ENCODE results near the gene KIF16B.

Gene KIF16B

DNA sequence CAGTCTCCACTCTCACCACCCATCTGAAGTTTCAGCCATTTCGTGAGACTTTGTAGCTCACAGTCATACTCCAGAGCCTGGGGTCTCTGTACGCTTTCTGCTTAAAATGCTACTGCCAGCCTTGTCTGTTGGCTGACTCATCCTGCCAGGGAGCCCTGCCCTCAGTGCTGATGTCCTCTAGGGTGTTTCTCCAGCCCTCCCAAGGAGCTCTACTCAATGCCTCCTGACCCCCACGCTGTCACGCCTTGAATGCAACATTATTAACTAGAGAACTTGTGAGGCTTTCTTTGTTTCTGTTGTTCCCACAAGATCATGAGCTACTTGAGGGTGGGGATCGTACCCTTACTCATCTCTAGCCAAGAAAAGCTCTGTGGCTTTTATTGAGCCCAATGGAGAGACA is 20.1 kb downstream of the KIF16B start:
- no peaks in the 10 kb centered on the region for H3K36me3 ChIP-seq (ENCODE audit: control insufficient read depth, insufficient read depth, low read length, severe bottlenecking)
- H3K4me1 ChIP-seq (ENCODE audit: control insufficient read depth, insufficient read depth, low read length), result peaks cover 17% of the 10 kb centered on the region
- H3K4me3 ChIP-seq (ENCODE audit: low read length), result no peak overlapping the region
- H3K9me3 ChIP-seq (ENCODE audit: control insufficient read depth, low read length), result no peaks in the 10 kb centered on the region
- no peaks in the 10 kb centered on the region for H3K27me3 ChIP-seq (replicated peaks; ENCODE audit: control insufficient read depth, insufficient read depth, low read length)
- DNase-seq (ENCODE audit: low read depth), result no peak
- H3K9ac ChIP-seq (ENCODE audit: low read length), result no peak overlapping the region

DNA sequence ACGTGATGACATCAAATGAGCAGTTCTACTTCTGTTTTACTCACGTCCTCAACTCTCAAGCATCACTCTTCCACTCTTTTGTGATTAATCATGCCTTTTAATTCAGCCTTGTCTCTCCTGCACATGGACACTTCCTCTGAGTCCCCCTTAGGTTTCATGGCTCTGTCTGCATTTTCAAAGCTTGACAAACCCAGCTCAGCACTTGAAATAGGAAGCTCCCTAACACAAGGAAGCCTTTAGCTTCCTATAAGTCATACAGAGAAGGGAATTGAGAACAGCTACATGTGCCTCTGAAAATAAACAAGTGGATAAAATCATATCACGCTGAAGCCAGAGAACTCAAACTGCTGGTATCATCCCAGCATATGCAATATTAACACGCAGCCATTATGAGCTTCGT is 21.2 kb downstream of the KIF16B start:
- no peak overlapping the region for H3K4me3 ChIP-seq (ENCODE audit: low read length)
- DNase-seq (ENCODE audit: low read depth), result no peak
- no peak overlapping the region for H3K9ac ChIP-seq (ENCODE audit: low read length)
- peaks cover 17% of the 10 kb centered on the region for H3K4me1 ChIP-seq (ENCODE audit: control insufficient read depth, insufficient read depth, low read length)
- H3K9me3 ChIP-seq (ENCODE audit: control insufficient read depth, low read length), result no peaks in the 10 kb centered on the region
- no peaks in the 10 kb centered on the region for H3K36me3 ChIP-seq (ENCODE audit: control insufficient read depth, insufficient read depth, low read length, severe bottlenecking)
- no peaks in the 10 kb centered on the region for H3K27me3 ChIP-seq (replicated peaks; ENCODE audit: control insufficient read depth, insufficient read depth, low read length)

DNA sequence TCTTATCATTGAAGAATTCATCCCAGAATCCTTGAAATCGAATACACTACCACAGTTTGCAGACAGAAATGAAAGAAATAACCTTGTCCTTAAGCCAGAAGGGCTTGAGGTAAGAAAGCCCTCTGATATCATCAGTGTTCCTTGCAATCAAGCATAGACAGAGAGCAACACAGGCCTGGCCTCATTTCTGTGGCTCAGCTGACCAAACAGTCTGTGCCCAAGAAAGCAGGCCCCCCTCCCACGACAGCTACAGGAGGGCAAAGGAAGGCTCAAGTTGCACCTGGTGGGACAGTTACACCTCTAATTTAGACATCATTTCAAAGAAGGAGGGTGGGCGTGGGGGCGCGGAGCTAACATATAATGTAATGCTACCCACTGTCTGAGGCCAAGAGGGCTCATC is 21.6 kb downstream of the KIF16B start:
- Histone ChIP-seq H3K4me3 (ENCODE audit: low read length) (no peak overlapping the region), H3K9ac (ENCODE audit: low read length) (no peak overlapping the region), H3K9me3 (ENCODE audit: control insufficient read depth, low read length) (no peaks in the 10 kb centered on the region), H3K4me1 (ENCODE audit: control insufficient read depth, insufficient read depth, low read length) (peaks cover 15% of the 10 kb centered on the region), H3K36me3 (ENCODE audit: control insufficient read depth, insufficient read depth, low read length, severe bottlenecking) (no peaks in the 10 kb centered on the region), H3K27me3 (replicated peaks; ENCODE audit: control insufficient read depth, insufficient read depth, low read length) (no peaks in the 10 kb centered on the region)
- no peak for DNase-seq (ENCODE audit: low read depth)

GRCh38 chr20:16548068-16548672 is 25.1 kb downstream of the KIF16B start:
- Histone ChIP-seq H3K36me3 (ENCODE audit: control insufficient read depth, insufficient read depth, low read length, severe bottlenecking) (no peaks in the 10 kb centered on the region), H3K9ac (ENCODE audit: low read length) (no peak overlapping the region), H3K27me3 (replicated peaks; ENCODE audit: control insufficient read depth, insufficient read depth, low read length) (no peaks in the 10 kb centered on the region), H3K4me3 (ENCODE audit: low read length) (no peak overlapping the region), H3K9me3 (ENCODE audit: control insufficient read depth, low read length) (no peaks in the 10 kb centered on the region), H3K4me1 (ENCODE audit: control insufficient read depth, insufficient read depth, low read length) (no peaks in the 10 kb centered on the region)
- no peak for DNase-seq (ENCODE audit: low read depth)

DNA sequence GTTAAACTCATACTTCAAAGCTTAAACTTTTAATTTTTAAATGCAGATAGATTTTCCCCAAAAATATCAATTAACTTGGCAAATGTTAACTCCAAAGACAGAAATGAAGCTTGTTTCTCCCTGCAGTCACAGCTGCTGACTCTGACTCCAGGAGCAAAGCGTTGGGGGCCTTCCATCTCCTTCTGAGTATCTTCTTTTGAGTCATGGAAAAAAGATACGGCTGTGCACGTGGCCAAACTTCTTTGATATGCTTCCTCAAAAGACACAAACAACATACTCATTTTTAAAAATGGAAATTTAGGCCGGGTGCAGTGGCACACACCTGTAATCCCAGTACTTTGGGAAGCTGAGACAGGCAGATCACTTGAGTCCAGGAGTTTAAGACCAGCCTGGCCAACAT is 28.3 kb downstream of the KIF16B start:
- no peak for DNase-seq (ENCODE audit: low read depth)

DNA sequence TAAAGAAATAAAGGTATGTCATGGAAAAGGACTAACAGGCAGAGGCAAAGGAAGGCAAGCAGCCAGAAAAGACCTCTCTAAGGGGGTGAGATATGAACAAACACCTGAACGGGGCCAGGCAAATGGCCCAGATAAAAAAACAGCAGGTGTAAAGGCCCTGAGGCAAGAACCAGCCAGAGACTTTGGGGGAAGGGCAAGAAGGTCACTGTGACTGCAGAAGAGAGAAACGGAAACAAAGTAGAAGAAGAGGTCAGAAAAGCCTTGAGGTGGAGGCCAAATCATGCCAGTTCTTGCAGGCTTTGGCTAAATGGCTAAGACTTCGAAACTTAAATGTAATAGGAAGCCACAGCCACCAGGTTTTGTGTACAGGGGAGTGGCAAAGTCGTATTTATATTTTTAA is 30.8 kb downstream of the KIF16B start:
- Histone ChIP-seq H3K27me3 (replicated peaks; ENCODE audit: control insufficient read depth, insufficient read depth, low read length) (no peaks in the 10 kb centered on the region), H3K4me1 (ENCODE audit: control insufficient read depth, insufficient read depth, low read length) (peaks cover 7% of the 10 kb centered on the region), H3K36me3 (ENCODE audit: control insufficient read depth, insufficient read depth, low read length, severe bottlenecking) (no peaks in the 10 kb centered on the region), H3K9me3 (ENCODE audit: control insufficient read depth, low read length) (no peaks in the 10 kb centered on the region), H3K4me3 (ENCODE audit: low read length) (no peak overlapping the region), H3K9ac (ENCODE audit: low read length) (no peak overlapping the region)
- DNase-seq (ENCODE audit: low read depth), result no peak

More for the DNA sequence above, 28.3 kb downstream of the KIF16B start:
- H3K9me3 ChIP-seq (ENCODE audit: control insufficient read depth, low read length), result no peaks in the 10 kb centered on the region
- H3K27me3 ChIP-seq (replicated peaks; ENCODE audit: control insufficient read depth, insufficient read depth, low read length), result no peaks in the 10 kb centered on the region
- H3K4me3 ChIP-seq (ENCODE audit: low read length), result no peak overlapping the region
- no peak overlapping the region for H3K9ac ChIP-seq (ENCODE audit: low read length)
- no peaks in the 10 kb centered on the region for H3K36me3 ChIP-seq (ENCODE audit: control insufficient read depth, insufficient read depth, low read length, severe bottlenecking)
- no peaks in the 10 kb centered on the region for H3K4me1 ChIP-seq (ENCODE audit: control insufficient read depth, insufficient read depth, low read length)

- Histone ChIP-seq H3K4me1 (ENCODE audit: control insufficient read depth, insufficient read depth, low read length) (peaks cover 13% of the 10 kb centered on the region), H3K27me3 (replicated peaks; ENCODE audit: control insufficient read depth, insufficient read depth, low read length) (no peaks in the 10 kb centered on the region), H3K4me3 (ENCODE audit: low read length) (no peak overlapping the region), H3K9ac (ENCODE audit: low read length) (no peak overlapping the region), H3K9me3 (ENCODE audit: control insufficient read depth, low read length) (no peaks in the 10 kb centered on the region), H3K36me3 (ENCODE audit: control insufficient read depth, insufficient read depth, low read length, severe bottlenecking) (no peaks in the 10 kb centered on the region)
- no peak for DNase-seq (ENCODE audit: low read depth)
These were observed 31.4 kb downstream of the KIF16B start for GRCh38 chr20:16541878-16542277.

DNA sequence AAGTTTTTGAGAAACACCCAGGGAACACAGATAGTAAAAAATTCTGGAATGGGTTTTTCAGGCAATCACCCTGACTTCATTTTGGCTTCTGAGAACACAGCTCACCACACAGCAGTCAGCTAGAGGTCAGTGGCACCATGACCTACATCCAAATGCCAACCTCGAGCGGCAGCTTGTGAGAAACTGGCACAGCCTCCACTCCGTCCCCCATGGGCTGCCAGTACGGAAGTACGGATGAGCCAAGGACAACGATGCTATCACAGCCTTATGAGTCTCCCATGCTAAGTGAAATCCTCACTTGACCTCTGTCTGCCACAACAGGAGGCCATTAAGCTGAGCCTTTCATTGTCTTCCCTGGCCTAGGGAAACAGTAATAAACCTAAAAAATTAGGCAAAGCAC is 32.0 kb downstream of the KIF16B start:
- no peaks in the 10 kb centered on the region for H3K36me3 ChIP-seq (ENCODE audit: control insufficient read depth, insufficient read depth, low read length, severe bottlenecking)
- no peaks in the 10 kb centered on the region for H3K27me3 ChIP-seq (replicated peaks; ENCODE audit: control insufficient read depth, insufficient read depth, low read length)
- H3K4me1 ChIP-seq (ENCODE audit: control insufficient read depth, insufficient read depth, low read length), result peaks cover 14% of the 10 kb centered on the region
- no peaks in the 10 kb centered on the region for H3K9me3 ChIP-seq (ENCODE audit: control insufficient read depth, low read length)
- no peak overlapping the region for H3K9ac ChIP-seq (ENCODE audit: low read length)
- no peak for DNase-seq (ENCODE audit: low read depth)
- H3K4me3 ChIP-seq (ENCODE audit: low read length), result no peak overlapping the region

DNA sequence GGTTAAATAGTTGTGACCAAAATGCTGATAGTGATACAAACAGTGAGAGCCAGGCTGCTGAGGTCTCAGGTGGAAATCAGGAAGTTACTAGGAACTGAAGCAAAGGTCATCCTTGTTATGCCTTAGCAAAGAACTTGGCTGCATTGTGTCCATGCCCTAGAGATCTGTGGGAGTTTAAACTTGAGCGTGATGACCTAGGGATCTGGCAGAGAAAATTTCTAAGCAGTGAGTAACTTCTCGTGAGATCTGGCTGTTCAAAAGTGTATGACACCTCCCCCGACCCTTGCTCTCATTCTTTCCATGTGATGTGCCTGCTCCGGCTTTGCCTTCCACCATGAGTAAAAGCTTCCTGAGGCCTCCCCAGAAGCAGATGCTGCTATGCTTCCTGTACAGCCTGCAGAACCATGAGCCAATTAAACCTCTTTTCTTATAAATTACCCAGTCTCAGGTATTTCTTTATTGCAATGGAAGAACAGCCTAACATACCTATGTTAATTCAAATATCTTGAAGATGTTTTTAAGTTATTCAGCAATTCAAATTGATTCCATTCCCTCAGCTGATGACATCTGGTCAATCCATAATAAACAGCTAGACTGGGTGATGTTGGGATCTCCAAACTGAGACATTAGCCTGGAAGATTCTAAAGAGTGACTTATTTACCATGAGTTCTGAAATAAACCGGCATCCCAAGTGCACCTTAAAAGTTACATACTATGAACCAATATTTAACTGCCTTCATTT is 33.8 kb downstream of the KIF16B start:
- DNase-seq (ENCODE audit: low read depth), result no peak
- Histone ChIP-seq H3K36me3 (ENCODE audit: control insufficient read depth, insufficient read depth, low read length, severe bottlenecking) (no peaks in the 10 kb centered on the region), H3K27me3 (replicated peaks; ENCODE audit: control insufficient read depth, insufficient read depth, low read length) (no peaks in the 10 kb centered on the region), H3K4me3 (ENCODE audit: low read length) (no peak overlapping the region), H3K4me1 (ENCODE audit: control insufficient read depth, insufficient read depth, low read length) (peaks cover 14% of the 10 kb centered on the region), H3K9me3 (ENCODE audit: control insufficient read depth, low read length) (no peaks in the 10 kb centered on the region), H3K9ac (ENCODE audit: low read length) (no peak overlapping the region)

DNA sequence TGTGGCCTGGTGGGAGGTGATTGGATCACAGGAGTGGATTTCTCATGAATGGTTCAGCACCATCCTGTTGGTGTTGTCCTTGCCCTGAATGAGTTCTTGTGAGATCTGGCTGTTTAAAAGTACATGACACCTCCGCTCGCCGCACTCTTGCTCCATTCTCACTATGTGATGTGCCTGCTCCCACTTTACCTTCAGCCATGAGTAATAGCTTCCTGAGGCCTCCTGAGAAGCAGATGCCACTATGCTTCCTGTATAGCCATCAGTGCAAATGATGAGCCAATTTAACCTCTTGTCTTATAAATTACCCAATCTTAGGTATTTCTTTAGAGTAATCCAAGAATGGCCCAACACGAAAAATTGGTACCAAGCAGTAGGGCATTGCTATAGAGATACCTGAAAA is 34.5 kb downstream of the KIF16B start:
- Histone ChIP-seq H3K36me3 (ENCODE audit: control insufficient read depth, insufficient read depth, low read length, severe bottlenecking) (no peaks in the 10 kb centered on the region), H3K4me3 (ENCODE audit: low read length) (no peak overlapping the region), H3K9me3 (ENCODE audit: control insufficient read depth, low read length) (no peaks in the 10 kb centered on the region), H3K9ac (ENCODE audit: low read length) (no peak overlapping the region), H3K27me3 (replicated peaks; ENCODE audit: control insufficient read depth, insufficient read depth, low read length) (no peaks in the 10 kb centered on the region), H3K4me1 (ENCODE audit: control insufficient read depth, insufficient read depth, low read length) (peaks cover 14% of the 10 kb centered on the region)
- no peak for DNase-seq (ENCODE audit: low read depth)

DNA sequence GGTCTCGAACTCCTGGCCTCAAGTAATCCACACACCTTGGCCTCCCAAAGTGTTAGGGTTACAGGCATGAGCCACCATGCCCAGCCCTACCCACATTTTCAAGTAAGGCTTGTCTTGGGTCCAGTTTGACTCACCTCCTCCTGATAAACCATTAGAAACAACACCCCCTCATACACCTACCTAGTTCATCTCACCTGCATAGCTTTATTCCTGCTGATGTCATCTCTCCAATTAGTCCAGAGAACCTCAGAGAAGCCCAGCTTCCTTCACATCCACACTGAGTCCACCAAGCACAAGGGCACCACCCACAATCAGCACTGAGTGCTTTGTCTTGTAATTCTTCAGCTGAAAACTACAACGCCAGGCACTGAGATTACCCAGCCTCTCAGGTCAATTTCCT is 35.3 kb downstream of the KIF16B start:
- H3K36me3 ChIP-seq (ENCODE audit: control insufficient read depth, insufficient read depth, low read length, severe bottlenecking), result no peaks in the 10 kb centered on the region
- no peaks in the 10 kb centered on the region for H3K9me3 ChIP-seq (ENCODE audit: control insufficient read depth, low read length)
- no peak for DNase-seq (ENCODE audit: low read depth)
- peaks cover 18% of the 10 kb centered on the region for H3K4me1 ChIP-seq (ENCODE audit: control insufficient read depth, insufficient read depth, low read length)
- H3K4me3 ChIP-seq (ENCODE audit: low read length), result no peak overlapping the region
- H3K9ac ChIP-seq (ENCODE audit: low read length), result no peak overlapping the region
- no peaks in the 10 kb centered on the region for H3K27me3 ChIP-seq (replicated peaks; ENCODE audit: control insufficient read depth, insufficient read depth, low read length)

Measured in adipocyte (in vitro differentiated cells).